Measurements from ENCODE around the gene RNF123. TPM values are rescaled to one million over a fixed set of nuclear protein-coding genes. Genes with fewer than 3 reads are reported as not detected.
"Not testable (repeated sequence)": the region's sequence is repeated elsewhere in the genome, so short reads cannot be mapped to it uniquely, and the experiment has no call there.

Gene RNF123
- total RNA-seq, 1 donor, result 33.3 TPM

GRCh38 chr3:49745986-49746385 is 56.6 kb downstream of the RNF123 start:
- TF ChIP-seq, protein P1, sequence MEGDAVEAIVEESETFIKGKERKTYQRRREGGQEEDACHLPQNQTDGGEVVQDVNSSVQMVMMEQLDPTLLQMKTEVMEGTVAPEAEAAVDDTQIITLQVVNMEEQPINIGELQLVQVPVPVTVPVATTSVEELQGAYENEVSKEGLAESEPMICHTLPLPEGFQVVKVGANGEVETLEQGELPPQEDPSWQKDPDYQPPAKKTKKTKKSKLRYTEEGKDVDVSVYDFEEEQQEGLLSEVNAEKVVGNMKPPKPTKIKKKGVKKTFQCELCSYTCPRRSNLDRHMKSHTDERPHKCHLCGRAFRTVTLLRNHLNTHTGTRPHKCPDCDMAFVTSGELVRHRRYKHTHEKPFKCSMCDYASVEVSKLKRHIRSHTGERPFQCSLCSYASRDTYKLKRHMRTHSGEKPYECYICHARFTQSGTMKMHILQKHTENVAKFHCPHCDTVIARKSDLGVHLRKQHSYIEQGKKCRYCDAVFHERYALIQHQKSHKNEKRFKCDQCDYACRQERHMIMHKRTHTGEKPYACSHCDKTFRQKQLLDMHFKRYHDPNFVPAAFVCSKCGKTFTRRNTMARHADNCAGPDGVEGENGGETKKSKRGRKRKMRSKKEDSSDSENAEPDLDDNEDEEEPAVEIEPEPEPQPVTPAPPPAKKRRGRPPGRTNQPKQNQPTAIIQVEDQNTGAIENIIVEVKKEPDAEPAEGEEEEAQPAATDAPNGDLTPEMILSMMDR (IDR thresholded peaks at IDR 0.05; ENCODE audit: extremely low read depth, low read depth, low read length), result peak; percentile 4
- H3K27me3 ChIP-seq (ENCODE audit: insufficient read depth, low read length), result no peaks in the 10 kb centered on the region
- H3K4me2 ChIP-seq (ENCODE audit: insufficient read depth, low read length), result no peak overlapping the region
- H4K20me1 ChIP-seq (ENCODE audit: insufficient read depth, low read length), result peaks cover 47% of the 10 kb centered on the region
- H3K4me1 ChIP-seq (ENCODE audit: insufficient read depth, low read length), result peaks cover 25% of the 10 kb centered on the region
- no peak overlapping the region for H3K27ac ChIP-seq (ENCODE audit: low read depth, low read length)
- H3K4me3 ChIP-seq (ENCODE audit: insufficient read depth, low read length), result no peak overlapping the region
- H3K79me2 ChIP-seq (ENCODE audit: insufficient read depth, low read length), result peaks cover 75% of the 10 kb centered on the region
- peaks cover 18% of the 10 kb centered on the region for H3K36me3 ChIP-seq (ENCODE audit: insufficient read depth, low read length)
- H3K9me3 ChIP-seq (ENCODE audit: low read depth, low read length), result no peaks in the 10 kb centered on the region
- DNase-seq (ENCODE audit: insufficient read length, low spot score, missing footprints), result no peak
- no peak overlapping the region for H2AFZ ChIP-seq (ENCODE audit: low read length)

- TF ChIP-seq, protein P1 (IDR thresholded peaks at IDR 0.05; ENCODE audit: extremely low read depth, low read depth, low read length), result no peak
- Histone ChIP-seq H3K79me2 (ENCODE audit: insufficient read depth, low read length) (peaks cover 80% of the 10 kb centered on the region), H2AFZ (ENCODE audit: low read length) (no peak overlapping the region), H3K27ac (ENCODE audit: low read depth, low read length) (peak overlapping the region; percentile 75), H4K20me1 (ENCODE audit: insufficient read depth, low read length) (peaks cover 52% of the 10 kb centered on the region), H3K9me3 (ENCODE audit: low read depth, low read length) (no peaks in the 10 kb centered on the region), H3K36me3 (ENCODE audit: insufficient read depth, low read length) (peaks cover 18% of the 10 kb centered on the region), H3K4me2 (ENCODE audit: insufficient read depth, low read length) (no peak overlapping the region), H3K4me3 (ENCODE audit: insufficient read depth, low read length) (no peak overlapping the region), H3K4me1 (ENCODE audit: insufficient read depth, low read length) (peaks cover 25% of the 10 kb centered on the region), H3K27me3 (ENCODE audit: insufficient read depth, low read length) (no peaks in the 10 kb centered on the region)
- no peak for DNase-seq (ENCODE audit: insufficient read length, low spot score, missing footprints)
Measured at GRCh38 chr3:49747792-49748480, 58.6 kb downstream of the RNF123 start.

- H3K4me1 ChIP-seq (ENCODE audit: insufficient read depth, low read length), result peaks cover 25% of the 10 kb centered on the region
- not testable (repeated sequence) for H3K4me2 ChIP-seq (ENCODE audit: insufficient read depth, low read length); H2AFZ ChIP-seq (ENCODE audit: low read length); H3K27me3 ChIP-seq (ENCODE audit: insufficient read depth, low read length); H3K4me3 ChIP-seq (ENCODE audit: insufficient read depth, low read length); H3K9me3 ChIP-seq (ENCODE audit: low read depth, low read length); DNase-seq (ENCODE audit: insufficient read length, low spot score, missing footprints)
- peaks cover 60% of the 10 kb centered on the region for H4K20me1 ChIP-seq (ENCODE audit: insufficient read depth, low read length)
- H3K27ac ChIP-seq (ENCODE audit: low read depth, low read length), result peak overlapping the region; percentile 75
- peaks cover 16% of the 10 kb centered on the region for H3K36me3 ChIP-seq (ENCODE audit: insufficient read depth, low read length)
- H3K79me2 ChIP-seq (ENCODE audit: insufficient read depth, low read length), result peaks cover 81% of the 10 kb centered on the region
Measured at GRCh38 chr3:49748874-49749273, 59.5 kb downstream of the RNF123 start.

- no peak overlapping the region for H3K4me3 ChIP-seq (ENCODE audit: insufficient read depth, low read length)
- H3K27ac ChIP-seq (ENCODE audit: low read depth, low read length), result peak overlapping the region; percentile 57
- H4K20me1 ChIP-seq (ENCODE audit: insufficient read depth, low read length), result peaks cover 59% of the 10 kb centered on the region
- no peaks in the 10 kb centered on the region for H3K27me3 ChIP-seq (ENCODE audit: insufficient read depth, low read length)
- H3K4me1 ChIP-seq (ENCODE audit: insufficient read depth, low read length), result peaks cover 25% of the 10 kb centered on the region
- peaks cover 7% of the 10 kb centered on the region for H3K36me3 ChIP-seq (ENCODE audit: insufficient read depth, low read length)
- H3K79me2 ChIP-seq (ENCODE audit: insufficient read depth, low read length), result peaks cover 84% of the 10 kb centered on the region
- no peak overlapping the region for H2AFZ ChIP-seq (ENCODE audit: low read length)
- no peak for DNase-seq (ENCODE audit: insufficient read length, low spot score, missing footprints)
- TF ChIP-seq, protein P1 (IDR thresholded peaks at IDR 0.05; ENCODE audit: extremely low read depth, low read depth, low read length), result no peak
- H3K9me3 ChIP-seq (ENCODE audit: low read depth, low read length), result no peaks in the 10 kb centered on the region
- no peak overlapping the region for H3K4me2 ChIP-seq (ENCODE audit: insufficient read depth, low read length)
Measured at GRCh38 chr3:49750056-49750455, 60.7 kb downstream of the RNF123 start.

Measured in osteoblast (primary cell).